Ecto neural progenitor cell (in vitro differentiated cells): ENCODE measurements around the gene PRKCG.
"Not testable (repeated sequence)": the region's sequence is repeated elsewhere in the genome, so short reads cannot be mapped to it uniquely, and the experiment has no call there.

ENCODE experiments used
- DNase-seq: peaks from one replicate; pipeline ENCODE4 v3.0.0-alpha.2; 2018; ENCODE audit warnings: low spot score

The PRKCG gene

DNA sequence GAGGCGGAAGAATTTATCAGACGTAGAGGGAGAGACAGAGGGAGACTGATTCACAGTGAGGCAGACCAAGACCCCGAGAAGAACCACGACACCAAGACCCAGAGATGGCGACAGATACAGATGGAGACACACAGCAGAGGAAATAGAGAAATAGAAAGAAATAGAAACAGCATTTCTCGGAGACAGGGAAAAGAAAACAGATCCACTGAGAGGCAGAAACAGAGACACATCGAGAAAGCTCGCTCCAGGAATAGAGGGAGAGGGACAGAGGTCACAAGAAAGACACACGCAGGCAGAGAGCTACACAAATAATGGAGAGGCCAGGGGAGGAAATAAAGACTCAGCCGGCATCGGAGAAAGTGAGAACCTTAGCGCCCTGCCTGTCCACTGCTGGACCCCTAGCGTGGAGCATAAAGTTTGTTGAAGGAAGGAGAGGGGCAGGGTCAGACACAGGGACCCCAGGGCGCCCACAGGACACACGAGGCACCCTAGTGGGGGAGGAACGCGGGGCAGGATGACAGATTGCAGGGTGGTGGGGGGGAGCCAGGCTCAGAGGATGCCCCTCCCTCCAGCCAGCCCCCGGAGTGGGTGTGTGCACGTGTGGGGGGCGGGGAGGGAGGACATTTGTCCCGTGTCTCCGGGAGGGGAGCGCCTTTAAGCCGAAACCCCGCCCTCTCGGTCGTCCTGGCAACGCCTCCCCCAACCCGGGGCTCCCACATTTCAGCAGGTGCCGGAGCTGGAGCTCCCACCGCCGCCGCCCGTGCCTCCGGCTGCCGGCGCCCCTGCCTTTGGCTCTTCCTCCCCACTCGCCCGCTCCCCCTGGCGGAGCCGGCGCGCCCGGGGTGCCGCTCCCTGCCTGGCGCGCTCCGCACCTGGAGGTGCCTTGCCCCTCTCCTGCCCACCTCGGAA, at the start of gene PRKCG:
PRKCG (plus strand) TSS at position 716 of the 909 bp plus-strand sequence. CDS start 298 bp downstream, outside the sequence.
- peak; percentile 82 for DNase-seq

DNA sequence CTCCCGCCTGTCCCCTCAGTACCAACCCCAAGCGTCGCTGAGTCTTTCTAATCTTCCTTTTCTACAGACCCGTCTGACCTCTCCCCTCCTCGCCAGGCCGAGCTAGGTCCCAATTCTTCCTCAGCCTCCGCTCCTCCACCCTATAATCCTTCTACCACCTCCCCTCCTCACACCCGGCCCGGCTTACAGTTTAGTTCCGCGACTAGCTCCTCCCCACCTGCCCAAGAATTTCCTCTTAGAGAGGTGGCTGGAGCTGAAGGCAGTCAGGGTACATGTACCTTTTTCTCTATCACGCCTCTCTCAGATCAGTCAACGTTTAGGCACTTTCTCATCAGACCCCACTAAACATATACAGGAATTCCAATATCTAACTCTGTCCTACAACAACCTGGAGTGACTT, 49.1 kb upstream of the PRKCG start:
- not testable (repeated sequence) for DNase-seq

GRCh38 chr19:53838446-53838845, 43.6 kb upstream of the PRKCG start:
- DNase-seq: not testable (repeated sequence)

GRCh38 chr19:53840241-53840640, 41.8 kb upstream of the PRKCG start:
- not testable (repeated sequence) for DNase-seq

DNA sequence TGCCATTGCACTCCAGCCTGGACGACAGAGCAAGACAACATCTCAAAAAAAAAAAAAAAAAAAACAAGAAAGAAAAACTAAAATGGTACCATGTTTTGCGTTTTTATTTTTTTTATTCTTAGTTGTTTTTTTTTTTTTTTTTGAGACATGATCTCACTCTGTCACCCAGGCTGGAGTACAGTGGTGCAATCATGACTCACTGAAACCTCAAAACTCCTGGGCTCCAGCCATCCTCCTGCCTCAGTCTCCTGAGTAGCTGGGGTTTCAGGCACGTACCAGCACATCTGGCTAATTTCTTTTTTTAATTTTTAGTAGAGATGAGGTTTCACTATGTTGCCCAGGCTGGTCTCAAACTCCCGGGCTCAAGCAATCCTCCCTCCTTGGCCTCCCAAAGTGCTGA, 41.1 kb upstream of the PRKCG start:
- not testable (repeated sequence) for DNase-seq

GRCh38 chr19:53844849-53845246, 37.1 kb upstream of the PRKCG start:
- no peak for DNase-seq

- no peak for DNase-seq
Measured at GRCh38 chr19:53847555-53847954, 34.4 kb upstream of the PRKCG start.

- DNase-seq: no peak
Measured at GRCh38 chr19:53849237-53849676, 32.7 kb upstream of the PRKCG start.

DNA sequence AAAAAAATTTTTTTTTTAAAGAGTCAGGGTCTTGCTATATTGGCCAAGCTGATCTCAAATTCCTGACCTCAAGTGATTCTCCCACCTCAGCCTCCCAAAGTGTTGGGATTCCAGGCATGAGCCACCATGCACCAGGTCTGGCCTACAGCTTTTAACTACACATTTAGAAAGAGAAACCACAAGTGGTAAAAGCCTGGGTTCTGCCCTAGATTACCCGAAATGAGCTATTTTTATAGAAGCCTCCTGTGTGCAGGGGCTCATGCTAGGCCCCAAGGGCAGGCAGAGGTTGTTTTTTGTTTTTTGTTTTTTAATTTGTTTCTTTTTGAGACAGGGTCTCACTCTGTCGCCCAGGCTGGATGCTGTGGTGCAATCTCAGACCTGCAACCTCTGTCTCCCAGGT, 28.3 kb upstream of the PRKCG start:
- DNase-seq: no peak

DNA sequence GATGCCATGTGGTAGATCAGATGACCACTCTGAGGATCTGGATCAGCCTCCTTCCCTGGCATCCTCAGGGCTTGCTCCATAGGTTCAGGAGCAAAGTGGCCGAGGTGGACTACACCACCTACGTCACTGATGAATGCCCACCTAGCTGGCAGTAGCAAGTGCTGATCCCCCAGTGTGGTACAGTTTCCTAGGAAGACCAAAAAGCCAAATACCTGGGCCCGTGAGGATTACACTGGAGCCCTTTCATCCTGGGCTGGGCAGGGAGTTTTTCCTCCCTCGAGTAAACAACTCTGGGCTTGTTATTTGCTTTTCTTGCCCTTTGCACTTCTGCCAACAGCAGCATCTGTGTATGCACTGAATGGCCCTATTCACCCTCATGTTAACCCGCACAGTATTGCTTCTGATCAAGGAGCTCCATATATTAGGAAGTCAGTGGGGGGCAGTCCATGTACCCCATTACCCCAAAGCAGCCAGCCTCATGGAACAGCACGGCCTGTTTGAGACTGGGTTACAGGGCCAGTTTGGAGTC, 17.6 kb upstream of the PRKCG start:
- no peak for DNase-seq

DNA sequence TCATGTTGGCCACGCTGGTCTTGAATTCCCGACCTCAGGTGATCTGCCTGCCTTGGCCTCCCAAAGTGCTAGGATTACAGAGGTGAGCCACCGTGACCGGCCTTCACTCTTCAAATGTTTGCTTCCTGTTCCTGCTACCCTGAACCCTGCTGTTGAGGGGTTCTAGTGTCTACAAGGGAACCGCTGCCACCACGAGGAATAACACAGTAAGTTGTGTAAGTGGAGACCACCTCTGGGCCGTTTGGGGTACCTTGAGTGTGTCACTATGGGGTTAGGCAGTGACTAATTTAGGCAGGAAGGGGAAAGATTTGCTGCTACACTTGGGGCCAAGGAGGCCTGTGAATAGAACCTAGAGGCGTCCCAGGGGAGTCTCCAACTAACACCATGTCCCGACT, 16.5 kb upstream of the PRKCG start:
- DNase-seq: no peak

DNA sequence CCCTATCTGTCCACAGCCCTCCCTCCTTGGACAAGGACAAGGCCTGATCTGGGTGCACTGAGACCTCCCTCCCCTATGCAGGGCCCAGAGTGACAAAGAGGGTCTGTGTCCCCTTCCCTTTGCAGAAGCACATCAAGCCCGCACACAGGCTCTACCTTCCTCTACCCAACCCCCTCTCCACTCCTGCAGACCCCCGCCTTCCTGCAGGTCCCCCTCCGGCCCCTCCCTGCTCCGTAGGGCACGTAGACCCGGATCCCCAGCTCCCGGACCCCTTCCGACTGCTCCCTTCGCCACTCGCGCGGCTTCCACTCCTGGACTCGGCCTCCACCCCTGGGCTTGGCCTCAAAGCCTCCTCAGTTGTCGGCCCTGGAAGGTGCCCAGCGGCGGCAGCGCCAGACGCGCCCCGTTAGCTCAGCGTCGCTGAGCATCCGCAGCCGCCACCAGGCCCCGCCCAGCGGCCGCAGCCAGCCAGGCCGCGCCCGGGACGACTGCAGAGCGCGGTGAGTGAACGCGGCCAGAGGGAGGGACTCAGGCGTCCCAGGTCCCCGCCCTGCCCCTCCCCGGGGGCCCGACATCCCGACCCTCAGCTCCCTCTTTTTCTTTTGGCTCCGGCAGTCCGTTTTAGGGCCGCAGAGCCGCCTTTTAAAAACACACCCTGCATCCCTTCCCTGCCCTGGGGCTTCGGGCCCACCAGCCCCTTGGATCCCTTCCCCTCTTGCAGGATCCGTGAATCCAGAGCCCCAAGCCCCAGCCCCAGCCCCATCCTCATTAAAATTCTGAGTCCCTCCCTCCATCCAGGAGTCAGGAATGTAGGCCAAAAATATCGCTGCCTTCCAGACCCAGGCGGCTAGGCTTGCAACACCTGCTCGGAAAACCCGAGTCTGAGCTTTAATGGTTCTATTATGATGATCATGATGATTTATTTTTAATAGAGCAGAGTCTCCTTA, 15.8 kb upstream of the PRKCG start:
- DNase-seq: peak; percentile 84

GRCh38 chr19:53866865-53867224, 15.2 kb upstream of the PRKCG start:
- no peak for DNase-seq

GRCh38 chr19:53867225-53868090, 14.5 kb upstream of the PRKCG start, which contains the start of gene MYADM:
MYADM (plus strand) TSS chr19:53867883; CDS start chr19:53873530, 5,647 bp downstream.
- DNase-seq: peak; percentile 100

DNA sequence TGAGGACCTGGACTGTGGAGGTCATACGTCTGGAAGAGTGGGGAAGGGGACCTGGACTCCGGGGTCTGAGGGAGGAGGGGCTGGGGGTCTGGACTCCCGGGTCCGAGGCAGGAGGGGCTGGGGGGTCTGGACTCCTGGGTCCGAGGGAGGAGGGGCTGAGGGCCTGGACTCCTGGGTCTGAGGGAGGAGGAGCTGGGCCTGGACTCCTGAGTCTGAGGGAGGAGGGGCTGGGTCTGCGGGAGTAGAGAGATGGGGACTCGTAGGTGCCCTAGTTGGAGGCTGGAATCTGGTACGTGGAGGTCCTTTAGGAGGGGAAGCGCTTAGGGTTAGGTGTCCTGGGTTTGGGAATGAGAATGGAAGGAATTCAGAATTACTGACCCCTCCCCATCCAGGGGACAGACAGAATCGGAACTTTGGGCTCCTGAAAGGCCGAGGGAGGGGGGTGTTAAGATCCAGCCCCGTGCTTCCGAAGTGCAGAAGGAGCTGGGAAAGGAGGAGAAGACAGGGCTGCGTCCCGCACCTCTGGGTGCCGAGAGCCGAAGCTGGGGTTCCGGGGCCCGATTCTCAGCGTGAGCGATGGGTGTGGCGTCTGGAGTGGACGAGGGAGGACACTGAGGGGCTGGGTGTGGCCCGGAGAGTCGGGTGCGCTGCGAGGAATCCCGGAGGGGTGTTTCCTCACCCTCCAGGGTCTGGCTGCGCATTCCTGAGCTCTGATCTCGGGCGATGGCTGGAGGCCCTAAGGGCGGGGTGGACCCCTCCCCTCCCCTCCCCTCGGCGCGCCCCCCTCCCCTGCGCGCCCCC, 13.7 kb upstream of the PRKCG start:
- peak; percentile 79 for DNase-seq

DNA sequence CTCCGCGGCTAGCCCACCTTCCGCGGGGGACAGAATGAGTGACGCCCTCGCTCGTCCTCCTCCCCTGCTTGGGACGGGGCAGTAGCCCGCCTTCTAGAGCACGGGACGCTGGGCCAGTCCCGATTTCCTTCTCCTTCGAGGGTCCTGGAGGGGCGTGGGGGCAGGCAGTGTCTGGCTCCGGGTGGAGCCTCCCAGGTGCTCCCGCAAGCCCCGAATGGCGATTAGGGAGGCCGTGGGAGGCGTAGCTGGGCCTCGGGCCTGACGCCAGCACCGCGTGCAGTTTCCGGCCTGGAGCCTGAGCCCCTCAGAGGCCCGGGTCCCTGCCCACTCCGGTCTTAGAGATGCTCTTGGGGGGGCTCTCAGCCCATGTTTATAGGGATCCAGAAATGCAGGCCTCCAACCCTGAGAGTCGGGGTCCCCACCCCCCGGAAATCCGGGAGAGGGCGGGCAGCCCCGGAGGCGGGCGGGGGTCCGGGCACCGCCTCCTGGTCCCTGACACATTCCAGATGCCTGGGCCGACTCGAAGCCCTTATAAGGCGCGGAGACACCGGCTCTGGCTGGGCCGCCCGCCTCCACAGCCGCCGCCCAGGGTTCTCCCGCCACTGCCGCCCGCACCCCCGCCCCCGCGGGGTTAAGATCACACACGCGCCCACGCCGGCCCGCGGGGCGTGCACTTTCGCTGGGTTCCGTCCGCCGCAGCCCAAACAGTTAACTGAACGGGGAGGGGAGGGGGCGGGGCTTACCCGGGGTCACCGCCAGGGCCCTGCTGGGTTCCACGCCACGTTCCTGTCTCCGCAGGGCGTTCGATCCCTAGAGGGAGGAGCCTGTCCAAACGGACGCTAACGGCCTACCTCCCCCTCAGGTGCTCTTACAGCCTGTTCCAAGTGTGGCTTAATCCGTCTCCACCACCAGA, 12.8 kb upstream of the PRKCG start:
- peak; percentile 94 for DNase-seq

DNA sequence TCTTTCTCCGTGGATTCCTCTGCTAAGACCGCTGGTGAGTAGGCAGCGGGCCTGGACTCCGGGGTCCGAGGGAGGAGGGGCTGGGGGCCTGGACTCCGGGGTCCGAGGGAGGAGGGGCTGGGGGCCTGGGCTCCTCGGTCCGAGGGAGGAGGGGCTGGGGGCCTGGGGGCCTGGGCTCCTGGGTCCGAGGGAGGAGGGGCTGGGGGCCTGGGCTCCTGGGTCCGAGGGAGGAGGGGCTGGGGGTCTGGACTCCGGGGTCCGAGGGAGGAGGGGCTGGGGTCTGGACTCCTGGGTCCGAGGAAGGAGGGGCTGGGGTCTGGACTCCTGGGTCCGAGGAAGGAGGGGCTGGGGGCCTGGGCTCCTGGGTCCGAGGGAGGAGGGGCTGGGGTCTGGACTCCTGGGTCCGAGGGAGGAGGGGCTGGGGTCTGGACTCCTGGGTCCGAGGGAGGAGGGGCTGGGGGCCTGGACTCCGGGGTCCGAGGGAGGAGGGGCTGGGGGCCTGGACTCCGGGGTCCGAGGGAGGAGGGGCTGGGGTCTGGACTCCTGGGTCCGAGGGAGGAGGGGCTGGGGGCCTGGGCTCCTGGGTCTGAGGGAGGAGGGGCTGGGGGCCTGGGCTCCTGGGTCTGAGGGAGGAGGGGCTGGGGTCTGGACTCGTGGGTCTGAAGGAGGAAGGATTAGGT, 12.1 kb upstream of the PRKCG start:
- DNase-seq: not testable (repeated sequence)

- peak; percentile 62 for DNase-seq
Measured at GRCh38 chr19:53870485-53870844, 11.5 kb upstream of the PRKCG start.

DNA sequence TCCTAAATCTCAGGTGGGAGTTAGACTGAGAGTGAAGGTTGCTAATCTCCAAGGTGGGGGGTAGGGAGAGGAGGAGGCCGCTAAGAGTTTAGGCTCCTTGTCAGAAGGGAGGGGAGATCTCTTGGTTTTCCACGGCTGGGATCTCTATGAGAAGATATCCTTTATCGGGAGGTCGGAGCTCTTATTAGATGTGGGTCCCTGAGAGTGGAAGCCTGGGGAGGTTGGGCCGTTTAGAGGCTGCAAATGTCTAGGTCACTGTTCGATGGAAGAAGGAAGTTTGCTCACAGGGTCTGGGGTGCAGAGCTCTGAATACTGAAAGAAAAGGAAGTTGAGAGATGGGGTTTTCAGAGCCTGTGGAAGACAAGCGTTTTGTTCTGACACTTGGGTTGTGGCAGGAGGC, 10.5 kb upstream of the PRKCG start:
- DNase-seq: no peak
